ENCODE data around the gene TPCN2. TPM values are rescaled to one million over a fixed set of nuclear protein-coding genes. Genes with fewer than 3 reads are reported as not detected.

Gene TPCN2
- polyA plus RNA-seq, 3 donors from 2014 or later: 4.8 to 7.0 (median 5.0) TPM

DNA sequence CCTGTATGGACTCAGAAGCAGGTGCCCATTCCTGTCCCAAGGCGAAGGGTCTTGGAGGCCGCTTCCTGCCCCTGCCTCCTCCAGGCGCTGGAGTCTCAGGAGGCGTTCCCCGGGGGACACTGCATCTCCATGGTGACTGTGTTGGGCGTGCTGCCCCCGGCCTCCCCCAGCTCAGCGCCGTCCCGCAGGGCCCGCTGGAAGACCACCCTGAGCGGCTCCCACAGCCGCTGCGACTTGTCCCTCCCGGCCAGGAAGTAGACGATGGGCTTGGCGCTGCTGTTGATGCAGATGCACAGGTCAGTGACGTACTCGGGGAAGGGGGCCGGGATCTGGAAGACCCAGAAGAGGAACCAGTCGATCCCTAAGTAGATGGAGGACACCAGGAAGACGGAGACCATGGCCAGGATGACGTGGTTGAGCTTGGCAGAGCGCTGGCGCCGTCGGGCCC lies 43.5 kb upstream of the TPCN2 start:
- Mint-ChIP-seq H3K27me3 (ENCODE audit: low read depth in 3 of 3) (peaks cover 7 to 9% (median 8%) of the 10 kb centered on the region in 3 donors), H3K9me3 (no peaks in the 10 kb centered on the region), H3K4me1 (peaks cover 0 to 4% of the 10 kb centered on the region in 2 donors), H3K36me3 (no peaks in the 10 kb centered on the region), H3K27ac (no peak overlapping the region), H3K4me3 (peak overlapping the region in 1 of 5 donors; percentile 20)
- no peak for DNase-seq

DNA sequence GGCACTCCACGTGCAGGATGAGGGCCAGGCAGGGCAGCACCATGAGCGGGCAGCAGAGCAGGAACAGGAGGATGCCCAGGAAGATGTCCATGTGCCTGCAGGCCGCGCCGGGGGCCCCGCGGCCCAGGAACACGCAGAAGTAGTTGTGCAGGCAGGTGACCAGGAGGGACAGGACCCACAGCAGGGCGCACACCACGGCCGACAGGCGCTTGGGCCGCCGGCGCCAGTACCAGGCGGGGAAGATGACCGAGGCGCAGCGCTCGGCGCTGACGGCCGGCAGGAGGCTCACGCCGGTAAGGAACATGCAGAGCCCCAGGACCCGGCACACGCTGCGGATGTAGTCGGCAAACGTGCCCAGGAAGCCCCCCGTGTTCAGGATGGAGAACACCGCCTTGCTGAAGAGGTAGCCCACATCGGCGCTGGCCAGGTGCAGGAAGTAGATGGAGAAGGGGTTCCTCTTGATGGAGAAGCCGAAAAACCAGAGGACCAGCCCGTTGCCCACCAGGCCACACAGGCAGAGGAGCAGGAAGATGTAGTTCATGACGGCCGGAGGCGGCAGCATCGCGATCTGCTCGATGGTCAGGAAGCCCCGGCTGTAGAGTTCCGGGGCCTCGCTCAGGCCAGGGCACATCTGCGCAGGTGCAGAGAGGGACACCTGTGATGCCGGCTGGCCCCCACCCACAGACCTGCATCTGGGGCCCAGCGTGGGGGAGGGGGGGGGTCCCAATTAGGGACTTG lies 42.9 kb upstream of the TPCN2 start:
- Mint-ChIP-seq H3K36me3 (no peaks in the 10 kb centered on the region), H3K4me1 (peaks cover 0 to 2% of the 10 kb centered on the region in 2 donors), H3K9me3 (no peaks in the 10 kb centered on the region), H3K27ac (no peak overlapping the region), H3K27me3 (ENCODE audit: low read depth in 3 of 3) (peaks cover 6 to 9% (median 7%) of the 10 kb centered on the region in 3 donors), H3K4me3 (peak overlapping the region in 1 of 5 donors; percentile 20)
- DNase-seq: no peak

DNA sequence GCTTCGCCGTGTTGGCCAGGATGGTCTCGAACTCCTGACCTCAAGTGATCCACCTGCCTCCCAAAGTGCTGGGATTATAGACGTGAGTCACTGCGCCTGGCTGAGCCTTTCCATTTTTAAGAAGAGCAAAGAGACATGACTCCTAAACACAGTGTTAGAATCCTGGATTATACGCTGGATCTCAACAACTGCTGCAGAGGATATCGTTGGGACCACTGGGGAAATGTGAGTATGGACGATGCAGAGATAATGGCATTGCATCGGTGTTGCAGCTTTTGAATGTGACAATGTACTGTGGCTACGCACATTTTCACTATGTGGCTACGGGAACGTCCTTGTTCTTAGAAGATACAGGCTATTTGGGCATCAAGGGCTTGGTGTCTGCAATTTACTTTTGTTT lies 41.9 kb upstream of the TPCN2 start:
- Mint-ChIP-seq H3K27ac (no peak overlapping the region), H3K36me3 (no peaks in the 10 kb centered on the region), H3K9me3 (no peaks in the 10 kb centered on the region), H3K27me3 (ENCODE audit: low read depth in 3 of 3) (peaks cover 8 to 11% (median 8%) of the 10 kb centered on the region in 3 donors), H3K4me1 (peaks cover 0 to 1% of the 10 kb centered on the region in 2 donors), H3K4me3 (no peak overlapping the region)
- no peak for DNase-seq

DNA sequence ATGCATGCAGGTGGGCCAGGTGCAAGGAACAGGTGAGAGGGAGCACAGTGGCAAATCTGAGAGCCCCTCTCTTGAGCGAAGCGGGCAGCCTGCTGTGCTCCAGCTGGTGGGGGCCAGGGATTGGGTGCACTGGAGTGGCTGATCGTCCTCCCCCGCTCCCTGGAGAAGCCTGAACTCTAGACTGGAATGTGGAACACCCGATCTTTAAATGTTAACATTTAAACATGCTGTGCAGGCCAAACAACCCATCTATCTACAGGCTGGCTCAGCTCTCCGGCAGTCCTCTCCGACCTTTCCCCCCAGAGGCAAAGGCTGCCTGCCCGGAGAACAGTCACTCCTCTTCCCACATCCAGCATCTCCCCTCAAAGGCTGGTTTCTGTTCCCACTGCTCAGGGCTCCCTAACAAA lies 40.8 kb upstream of the TPCN2 start:
- Mint-ChIP-seq H3K36me3 (no peaks in the 10 kb centered on the region), H3K4me1 (peaks cover 0 to 1% of the 10 kb centered on the region in 2 donors), H3K9me3 (no peaks in the 10 kb centered on the region), H3K27ac (no peak overlapping the region), H3K27me3 (ENCODE audit: low read depth in 3 of 3) (peaks cover 10 to 11% (median 11%) of the 10 kb centered on the region in 3 donors), H3K4me3 (no peak overlapping the region)
- DNase-seq: no peak

DNA sequence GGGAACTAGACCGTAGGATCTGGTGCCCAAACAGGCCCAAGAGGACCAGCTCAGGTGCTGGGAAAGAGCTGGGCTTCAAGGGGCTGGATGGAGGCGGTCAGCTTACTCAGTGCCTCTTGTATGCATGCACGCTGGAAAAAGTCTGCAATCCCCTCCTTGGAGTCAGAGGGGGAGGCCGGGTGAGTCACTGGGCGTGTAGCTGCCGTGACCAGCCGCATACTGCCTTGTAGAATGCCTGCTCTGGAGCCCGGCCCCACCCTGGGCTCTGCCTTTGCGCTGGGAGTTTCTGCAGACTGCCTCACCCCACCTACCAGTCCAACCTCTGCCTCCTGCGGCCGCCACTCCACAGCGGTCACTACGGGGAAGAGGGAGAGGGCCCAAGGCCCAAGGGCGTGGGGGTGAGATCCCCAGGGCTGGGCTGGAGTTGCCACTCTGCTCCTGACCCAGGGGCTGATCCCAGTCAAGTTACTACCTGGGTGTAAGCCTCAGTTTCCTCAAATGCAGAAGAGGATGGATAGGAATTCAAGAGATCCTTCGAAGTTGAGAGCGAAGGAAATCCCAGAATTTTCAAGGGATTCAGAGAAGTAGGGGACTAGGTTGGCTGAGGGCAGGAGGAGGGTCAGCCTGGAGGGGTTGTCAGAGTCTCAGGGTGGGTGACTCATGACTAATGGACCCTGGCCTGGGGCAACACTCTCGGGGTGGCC lies 39.8 kb upstream of the TPCN2 start:
- Mint-ChIP-seq H3K4me1 (peaks cover 0 to 1% of the 10 kb centered on the region in 2 donors), H3K36me3 (no peaks in the 10 kb centered on the region), H3K4me3 (no peak overlapping the region), H3K27ac (no peak overlapping the region), H3K27me3 (ENCODE audit: low read depth in 3 of 3) (peaks cover 9 to 13% (median 9%) of the 10 kb centered on the region in 3 donors), H3K9me3 (no peaks in the 10 kb centered on the region)
- DNase-seq: no peak

DNA sequence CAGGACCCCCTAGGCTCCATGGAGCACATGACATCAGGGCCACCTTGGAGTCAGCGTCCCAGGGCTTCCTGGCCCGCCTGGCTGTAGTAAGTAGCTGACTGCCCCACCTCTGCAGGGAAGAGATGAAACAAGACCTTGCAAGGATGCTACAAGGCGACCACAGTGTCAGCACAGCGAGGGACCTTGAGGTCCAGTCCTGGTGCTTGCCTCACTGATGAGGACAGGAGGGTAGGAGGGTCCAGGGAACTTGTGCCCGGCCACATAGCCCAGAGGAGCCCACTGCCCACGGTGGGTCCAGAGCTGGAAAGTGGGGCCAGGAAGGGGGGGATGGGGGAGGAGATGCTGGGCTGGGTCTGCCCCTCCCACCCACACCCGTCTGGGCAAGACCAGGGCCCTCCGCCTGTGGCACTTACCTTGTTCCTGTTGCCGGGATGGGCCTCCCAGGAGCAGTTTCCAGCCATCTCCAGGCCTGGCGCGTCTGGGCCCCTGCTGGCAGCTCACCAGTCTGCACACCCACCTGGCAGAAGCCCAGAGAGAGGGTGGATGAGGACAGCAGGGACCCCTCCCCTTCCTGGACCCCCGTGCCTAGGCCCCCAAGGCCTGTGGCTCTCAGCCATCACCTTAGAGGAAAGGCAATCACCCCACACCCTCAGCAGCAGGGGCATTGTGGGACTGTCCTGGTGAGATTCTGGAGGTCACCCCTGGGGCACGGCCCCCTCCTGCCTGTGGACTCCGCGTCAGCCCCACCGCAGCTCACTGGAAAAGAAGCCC lies 39.1 kb upstream of the TPCN2 start:
- Mint-ChIP-seq H3K4me3 (no peak overlapping the region), H3K27ac (no peak overlapping the region), H3K27me3 (ENCODE audit: low read depth in 3 of 3) (peaks cover 9 to 13% (median 10%) of the 10 kb centered on the region in 3 donors), H3K9me3 (no peaks in the 10 kb centered on the region), H3K4me1 (peaks cover 0 to 1% of the 10 kb centered on the region in 2 donors), H3K36me3 (no peaks in the 10 kb centered on the region)
- DNase-seq: no peak

DNA sequence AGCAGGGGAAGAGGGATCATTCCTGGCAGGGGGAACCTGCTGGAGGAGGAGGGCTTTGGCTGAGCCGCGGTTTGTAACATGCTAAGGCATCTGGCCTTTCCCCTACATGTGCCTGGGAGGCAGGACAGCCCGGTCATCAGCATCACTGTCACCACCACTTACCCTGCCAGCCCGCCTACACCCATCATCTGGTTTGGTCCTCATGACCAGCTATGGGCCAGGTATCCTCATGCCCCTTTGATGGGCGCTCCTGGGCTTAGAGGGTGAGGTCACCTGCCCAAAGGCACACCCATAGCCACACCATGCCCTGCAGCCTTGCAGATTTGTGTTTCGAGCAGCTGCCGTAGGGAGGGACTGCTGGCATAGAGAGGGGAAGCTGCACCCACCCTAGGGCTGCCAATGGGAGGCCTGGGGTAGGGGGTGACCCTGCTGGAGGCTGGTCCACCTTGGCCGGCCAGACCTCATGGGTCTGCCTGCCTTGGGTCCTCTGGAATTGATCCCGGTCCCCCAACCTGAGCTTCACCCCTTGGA lies 38.3 kb upstream of the TPCN2 start:
- DNase-seq: no peak
- H3K27ac Mint-ChIP-seq: no peak overlapping the region
- no peaks in the 10 kb centered on the region for H3K9me3 Mint-ChIP-seq
- peaks cover 7 to 13% (median 9%) of the 10 kb centered on the region in 3 donors for H3K27me3 Mint-ChIP-seq (ENCODE audit: low read depth in 3 of 3)
- H3K4me1 Mint-ChIP-seq: peaks cover 0 to 1% of the 10 kb centered on the region in 2 donors
- H3K4me3 Mint-ChIP-seq: no peak overlapping the region
- H3K36me3 Mint-ChIP-seq: no peaks in the 10 kb centered on the region

DNA sequence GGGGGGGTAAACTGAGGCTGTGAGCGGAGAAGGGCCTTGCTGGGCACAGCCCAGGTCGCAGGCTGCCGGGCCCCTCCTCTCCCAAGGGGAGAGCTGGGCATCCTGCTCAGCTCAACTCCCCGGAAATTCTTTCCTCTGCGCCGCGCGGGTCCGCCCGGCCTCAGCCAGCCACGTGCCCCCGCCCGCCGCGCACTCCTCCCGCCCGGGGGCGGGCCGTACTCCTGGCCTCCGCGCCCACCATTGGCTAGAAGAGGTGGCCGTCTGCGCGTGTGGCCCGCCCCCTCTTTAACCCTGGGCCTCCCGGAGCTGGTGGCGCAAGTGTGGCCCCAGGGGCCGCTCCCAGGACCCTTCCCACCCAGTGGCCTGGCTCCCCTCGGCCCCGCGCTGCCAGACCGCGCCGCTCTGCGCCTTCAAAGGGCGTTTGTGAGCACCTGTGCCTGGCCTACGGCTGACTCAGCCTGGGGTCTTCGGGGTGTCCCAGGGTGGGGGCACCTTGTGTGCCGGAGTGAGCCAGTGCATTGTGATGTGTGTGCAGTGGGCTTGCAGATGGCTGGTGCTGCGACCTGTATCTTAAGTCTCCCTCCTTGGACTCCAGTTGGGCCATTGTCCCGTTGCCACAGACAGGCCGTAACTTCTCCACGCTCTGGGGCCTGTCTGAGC lies 37.6 kb upstream of the TPCN2 start:
- Mint-ChIP-seq H3K27me3 (ENCODE audit: low read depth in 3 of 3) (peaks cover 6 to 13% (median 7%) of the 10 kb centered on the region in 3 donors), H3K4me3 (peak overlapping the region in 1 of 5 donors; percentile 7), H3K4me1 (peaks cover 0 to 1% of the 10 kb centered on the region in 2 donors)

DNA sequence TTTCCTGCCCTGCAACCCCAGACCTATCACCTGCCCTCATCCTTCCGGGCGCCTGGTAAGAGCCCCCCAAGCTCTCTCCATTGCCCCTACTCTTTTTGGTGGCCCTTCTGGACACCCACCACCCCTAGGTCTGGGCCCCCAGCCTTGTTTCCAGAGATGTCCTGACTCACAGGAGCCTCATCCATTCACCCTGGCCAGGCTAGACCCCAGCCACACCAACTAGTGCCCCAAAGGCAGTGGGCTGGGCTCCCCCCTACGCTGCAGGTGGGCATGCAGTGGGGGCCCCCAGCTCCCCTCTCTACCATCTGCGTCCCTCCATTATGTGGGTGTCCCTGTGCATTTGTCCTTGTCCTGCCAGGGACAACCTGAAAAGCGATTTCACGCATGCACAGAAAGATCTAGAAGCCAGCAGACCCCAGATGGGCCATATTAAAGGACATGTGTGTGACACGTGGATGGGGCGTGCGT lies 37.1 kb upstream of the TPCN2 start:
- H3K4me1 Mint-ChIP-seq: peaks cover 0 to 1% of the 10 kb centered on the region in 2 donors
- peak overlapping the region in 1 of 5 donors; percentile 7 for H3K4me3 Mint-ChIP-seq
- no peaks in the 10 kb centered on the region for H3K36me3 Mint-ChIP-seq
- H3K9me3 Mint-ChIP-seq: no peaks in the 10 kb centered on the region
- peaks cover 5 to 11% (median 6%) of the 10 kb centered on the region in 3 donors for H3K27me3 Mint-ChIP-seq (ENCODE audit: low read depth in 3 of 3)
- H3K27ac Mint-ChIP-seq: no peak overlapping the region
- DNase-seq: no peak

More for the DNA sequence above, 37.6 kb upstream of the TPCN2 start:
- no peaks in the 10 kb centered on the region for H3K36me3 Mint-ChIP-seq
- peak in 2 of 3 donors; percentile 10 to 19 for DNase-seq
- H3K9me3 Mint-ChIP-seq: no peaks in the 10 kb centered on the region
- H3K27ac Mint-ChIP-seq: no peak overlapping the region

DNA sequence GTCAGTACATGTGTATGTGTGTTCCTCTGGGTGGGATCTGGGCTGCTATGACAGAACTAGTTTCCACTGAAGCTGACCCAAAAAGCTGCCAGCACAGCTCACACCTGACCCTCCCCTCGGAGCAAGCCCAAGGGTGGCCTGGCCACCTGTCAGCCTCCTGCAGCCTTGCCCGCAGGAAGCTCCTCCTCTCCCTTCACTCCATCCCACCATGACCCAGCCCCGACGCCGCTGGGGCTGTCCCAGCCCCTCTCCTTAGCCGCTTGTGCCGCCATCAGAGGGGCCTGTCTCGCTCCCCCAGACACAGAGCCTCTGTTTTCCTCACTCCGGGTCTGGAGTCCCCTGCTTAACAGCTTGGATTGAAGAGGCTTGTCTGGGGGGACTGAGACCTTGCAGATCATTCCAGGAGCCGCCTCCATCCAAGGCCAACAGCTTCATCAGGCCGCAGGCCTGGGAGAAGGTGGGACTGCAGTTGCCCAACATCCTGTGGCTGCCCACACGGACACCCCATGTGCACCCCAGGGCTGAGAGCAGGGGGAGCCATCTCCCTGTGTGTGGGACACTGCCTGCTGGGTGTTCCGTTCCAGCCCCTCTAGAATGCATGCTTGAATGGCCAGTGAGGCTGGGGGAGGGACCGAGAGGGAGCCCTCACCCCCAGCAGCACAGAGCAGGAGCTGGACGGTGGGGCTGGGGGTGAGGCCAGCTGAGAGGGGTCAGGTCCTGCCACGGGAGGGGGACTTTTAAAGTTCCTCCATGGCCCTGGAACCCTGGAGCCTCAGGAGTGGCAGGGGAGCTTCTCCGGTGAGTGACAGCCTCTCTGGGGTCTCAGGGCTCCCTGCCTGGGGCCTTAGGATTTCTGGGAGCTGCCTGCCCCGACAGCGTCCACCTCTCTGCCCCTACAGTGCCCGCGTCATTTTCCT lies 36.4 kb upstream of the TPCN2 start:
- H3K4me3 Mint-ChIP-seq: no peak overlapping the region
- H3K27ac Mint-ChIP-seq: no peak overlapping the region
- peaks cover 3 to 11% (median 7%) of the 10 kb centered on the region in 3 donors for H3K27me3 Mint-ChIP-seq (ENCODE audit: low read depth in 3 of 3)
- H3K4me1 Mint-ChIP-seq: peaks cover 0 to 1% of the 10 kb centered on the region in 2 donors
- H3K36me3 Mint-ChIP-seq: no peaks in the 10 kb centered on the region
- H3K9me3 Mint-ChIP-seq: no peaks in the 10 kb centered on the region
- no peak for DNase-seq

DNA sequence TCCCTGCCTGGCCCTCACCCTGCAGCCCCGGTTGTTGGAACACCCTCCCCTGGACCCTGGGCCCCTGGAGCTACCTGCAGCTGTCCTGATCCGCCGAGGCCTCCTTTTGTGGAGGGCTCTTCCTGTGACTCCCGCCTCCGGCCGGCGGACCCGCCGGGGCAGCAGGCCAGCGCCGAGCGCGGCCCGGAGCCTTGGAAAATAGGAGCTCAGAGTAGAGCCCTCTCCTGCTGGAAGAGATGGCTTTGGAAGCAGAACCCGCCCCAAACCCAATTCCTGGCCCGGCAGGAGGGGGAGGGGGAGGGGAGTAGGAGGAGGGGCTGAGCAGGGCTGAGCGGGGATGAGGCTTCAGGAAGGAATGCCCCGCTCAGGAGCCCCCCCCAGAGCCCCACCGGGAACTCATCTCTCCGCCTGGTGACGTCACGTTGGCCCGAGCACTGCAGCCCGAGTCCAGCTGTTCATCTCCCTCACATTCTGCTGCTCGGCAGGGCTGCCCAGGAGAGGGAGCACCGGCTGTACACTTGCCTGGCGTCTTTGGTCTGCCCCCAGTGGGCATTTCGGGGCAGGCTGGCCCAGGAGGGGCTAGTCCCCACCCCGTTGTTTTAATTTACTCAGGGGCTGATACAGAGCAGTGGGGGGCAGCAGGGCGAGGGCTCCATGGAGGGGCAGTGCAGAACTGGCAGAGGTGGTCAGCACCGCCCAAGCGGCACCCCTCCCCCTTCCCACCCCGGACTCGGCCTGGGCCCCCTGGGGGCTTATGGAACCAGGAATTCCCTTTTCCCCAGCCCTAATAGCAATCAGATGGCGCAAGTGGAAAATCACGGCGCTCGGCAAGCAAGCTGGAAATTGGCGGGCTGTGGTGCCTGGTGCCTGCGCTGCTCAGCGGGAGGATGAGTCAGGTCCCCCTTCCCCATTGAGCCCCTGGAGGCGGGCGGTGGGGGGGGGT lies 35.5 kb upstream of the TPCN2 start, which contains the start of gene MRGPRF:
TSS of gene MRGPRF (minus strand) at position 238 of the 943 bp plus-strand sequence. CDS start 3,345 bp downstream, outside the sequence.
- H3K27ac Mint-ChIP-seq: no peak within 1 kb of the TSS
- H3K4me3 Mint-ChIP-seq: no peak within 1 kb of the TSS
- no peaks in the 10 kb centered on the region for H3K9me3 Mint-ChIP-seq
- peaks cover 0 to 1% of the 10 kb centered on the region in 2 donors for H3K4me1 Mint-ChIP-seq
- peaks cover 3 to 11% (median 7%) of the 10 kb centered on the region in 3 donors for H3K27me3 Mint-ChIP-seq (ENCODE audit: low read depth in 3 of 3)
- no peak for DNase-seq
- H3K36me3 Mint-ChIP-seq: no peaks in the 10 kb centered on the region

All from immature natural killer cell (primary cell).